ENCODE data around the gene KDSR.

KDSR gene

DNA sequence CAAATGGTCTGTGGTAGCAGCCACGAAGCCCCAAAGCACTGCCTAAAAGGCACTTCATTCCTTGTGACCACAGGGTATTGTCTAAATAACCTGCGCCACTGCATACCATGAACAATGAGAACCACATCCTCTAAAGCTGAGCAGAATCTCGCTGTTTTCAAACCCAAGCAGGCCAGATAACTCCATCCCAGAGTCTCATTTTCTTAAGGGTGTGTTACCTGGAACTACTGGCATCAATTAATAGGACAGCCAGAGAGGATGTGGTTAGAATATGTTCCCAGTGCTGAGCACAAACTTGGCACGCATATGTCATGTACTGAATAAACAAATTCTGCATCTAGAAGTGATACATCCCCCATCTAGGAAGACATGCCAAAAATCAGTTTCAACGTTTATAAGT lies 42.3 kb upstream of the KDSR start:
- TF ChIP-seq, protein P1, sequence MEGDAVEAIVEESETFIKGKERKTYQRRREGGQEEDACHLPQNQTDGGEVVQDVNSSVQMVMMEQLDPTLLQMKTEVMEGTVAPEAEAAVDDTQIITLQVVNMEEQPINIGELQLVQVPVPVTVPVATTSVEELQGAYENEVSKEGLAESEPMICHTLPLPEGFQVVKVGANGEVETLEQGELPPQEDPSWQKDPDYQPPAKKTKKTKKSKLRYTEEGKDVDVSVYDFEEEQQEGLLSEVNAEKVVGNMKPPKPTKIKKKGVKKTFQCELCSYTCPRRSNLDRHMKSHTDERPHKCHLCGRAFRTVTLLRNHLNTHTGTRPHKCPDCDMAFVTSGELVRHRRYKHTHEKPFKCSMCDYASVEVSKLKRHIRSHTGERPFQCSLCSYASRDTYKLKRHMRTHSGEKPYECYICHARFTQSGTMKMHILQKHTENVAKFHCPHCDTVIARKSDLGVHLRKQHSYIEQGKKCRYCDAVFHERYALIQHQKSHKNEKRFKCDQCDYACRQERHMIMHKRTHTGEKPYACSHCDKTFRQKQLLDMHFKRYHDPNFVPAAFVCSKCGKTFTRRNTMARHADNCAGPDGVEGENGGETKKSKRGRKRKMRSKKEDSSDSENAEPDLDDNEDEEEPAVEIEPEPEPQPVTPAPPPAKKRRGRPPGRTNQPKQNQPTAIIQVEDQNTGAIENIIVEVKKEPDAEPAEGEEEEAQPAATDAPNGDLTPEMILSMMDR (IDR thresholded peaks at IDR 0.05; ENCODE audit: low read length): no peak
- TF ChIP-seq EZH2 (IDR thresholded peaks at IDR 0.05; ENCODE audit: borderline replicate concordance, low read length): no peak
- Histone ChIP-seq H2AFZ (ENCODE audit: low read length) (no peak overlapping the region), H3K9me3 (ENCODE audit: low read length) (no peaks in the 10 kb centered on the region), H4K20me1 (ENCODE audit: insufficient read depth, low read length) (no peaks in the 10 kb centered on the region), H3K27me3 (ENCODE audit: insufficient read depth, low read length) (no peaks in the 10 kb centered on the region), H3K4me3 (ENCODE audit: low read depth, low read length, poor library complexity, severe bottlenecking) (no peak overlapping the region), H3K27ac (ENCODE audit: low read depth, low read length, poor library complexity, severe bottlenecking) (no peak overlapping the region), H3K4me2 (ENCODE audit: low read length) (no peak overlapping the region), H3K4me1 (ENCODE audit: insufficient read depth, low read length, severe bottlenecking) (no peaks in the 10 kb centered on the region), H3F3A (ENCODE audit: insufficient read depth, low read length) (no peaks in the 10 kb centered on the region), H3K79me2 (ENCODE audit: insufficient read depth, low read length) (peaks cover 14% of the 10 kb centered on the region), H3K9me2 (ENCODE audit: low read depth, low read length) (no peaks in the 10 kb centered on the region), H3K9ac (ENCODE audit: low read length) (no peak overlapping the region), H3K36me3 (ENCODE audit: insufficient read depth, low read length) (peaks cover 86% of the 10 kb centered on the region)

DNA sequence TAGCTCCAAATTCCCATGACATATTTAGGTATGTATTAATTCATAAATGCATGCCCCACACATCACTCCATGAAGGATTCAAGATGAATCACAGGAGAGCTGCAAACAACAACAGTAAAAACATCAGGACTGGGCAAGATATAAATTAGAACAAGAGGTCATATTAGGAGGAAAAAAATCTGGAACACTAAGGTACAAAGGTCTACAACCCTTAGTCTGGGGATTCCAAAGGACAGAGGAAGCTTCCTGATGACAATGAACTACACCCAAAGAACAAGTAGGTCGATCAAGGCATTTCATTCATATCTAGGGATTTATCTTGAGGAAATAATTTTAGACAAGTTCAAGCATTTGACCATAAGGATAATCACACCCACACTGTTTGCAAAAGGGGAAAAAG lies 40.7 kb upstream of the KDSR start:
- Histone ChIP-seq H3K4me2 (ENCODE audit: low read length) (no peak overlapping the region), H3K9me3 (ENCODE audit: low read length) (no peaks in the 10 kb centered on the region), H3K9ac (ENCODE audit: low read length) (no peak overlapping the region), H3K4me1 (ENCODE audit: insufficient read depth, low read length, severe bottlenecking) (no peaks in the 10 kb centered on the region), H3K27me3 (ENCODE audit: insufficient read depth, low read length) (no peaks in the 10 kb centered on the region), H3K79me2 (ENCODE audit: insufficient read depth, low read length) (peaks cover 8% of the 10 kb centered on the region), H3K4me3 (ENCODE audit: low read depth, low read length, poor library complexity, severe bottlenecking) (no peak overlapping the region), H3K36me3 (ENCODE audit: insufficient read depth, low read length) (peaks cover 93% of the 10 kb centered on the region), H3F3A (ENCODE audit: insufficient read depth, low read length) (no peaks in the 10 kb centered on the region), H2AFZ (ENCODE audit: low read length) (no peak overlapping the region), H3K27ac (ENCODE audit: low read depth, low read length, poor library complexity, severe bottlenecking) (no peak overlapping the region), H4K20me1 (ENCODE audit: insufficient read depth, low read length) (no peaks in the 10 kb centered on the region), H3K9me2 (ENCODE audit: low read depth, low read length) (no peaks in the 10 kb centered on the region)
- TF ChIP-seq, protein P1 (IDR thresholded peaks at IDR 0.05; ENCODE audit: low read length): no peak
- TF ChIP-seq EZH2 (IDR thresholded peaks at IDR 0.05; ENCODE audit: borderline replicate concordance, low read length): no peak

DNA sequence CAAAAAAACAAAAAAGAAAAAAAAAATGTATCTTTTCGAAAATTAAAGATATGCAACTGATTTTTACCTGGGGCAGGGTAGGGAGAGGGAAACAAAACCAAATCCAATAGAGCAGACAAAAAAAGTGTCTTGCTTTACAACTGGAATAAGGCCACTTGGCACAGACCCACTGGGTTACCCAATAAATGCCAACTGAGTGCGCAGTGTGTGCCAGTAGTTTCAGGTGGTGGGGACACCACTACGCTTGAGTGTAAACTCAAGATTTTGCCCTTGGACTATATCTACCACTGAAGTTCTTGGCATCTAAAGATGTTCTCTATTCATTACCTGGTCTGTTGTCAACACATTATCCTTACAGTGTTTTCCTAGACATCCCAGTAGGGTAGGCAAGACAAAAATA lies 39.0 kb upstream of the KDSR start:
- no peak overlapping the region for H3K4me2 ChIP-seq (ENCODE audit: low read length)
- TF ChIP-seq, protein P1 (IDR thresholded peaks at IDR 0.05; ENCODE audit: low read length): no peak
- TF ChIP-seq EZH2 (IDR thresholded peaks at IDR 0.05; ENCODE audit: borderline replicate concordance, low read length): no peak
- no peaks in the 10 kb centered on the region for H4K20me1 ChIP-seq (ENCODE audit: insufficient read depth, low read length)
- H3K9me2 ChIP-seq (ENCODE audit: low read depth, low read length): no peaks in the 10 kb centered on the region
- H3K4me1 ChIP-seq (ENCODE audit: insufficient read depth, low read length, severe bottlenecking): no peaks in the 10 kb centered on the region
- no peaks in the 10 kb centered on the region for H3K9me3 ChIP-seq (ENCODE audit: low read length)
- H3K36me3 ChIP-seq (ENCODE audit: insufficient read depth, low read length): peaks cover 93% of the 10 kb centered on the region
- no peak overlapping the region for H2AFZ ChIP-seq (ENCODE audit: low read length)
- no peaks in the 10 kb centered on the region for H3F3A ChIP-seq (ENCODE audit: insufficient read depth, low read length)
- no peaks in the 10 kb centered on the region for H3K79me2 ChIP-seq (ENCODE audit: insufficient read depth, low read length)
- no peaks in the 10 kb centered on the region for H3K27me3 ChIP-seq (ENCODE audit: insufficient read depth, low read length)
- no peak overlapping the region for H3K9ac ChIP-seq (ENCODE audit: low read length)
- no peak overlapping the region for H3K4me3 ChIP-seq (ENCODE audit: low read depth, low read length, poor library complexity, severe bottlenecking)
- no peak overlapping the region for H3K27ac ChIP-seq (ENCODE audit: low read depth, low read length, poor library complexity, severe bottlenecking)

Data from OCI-LY1 (cell line).